ENCODE results near the gene ZNF830. TPM values are rescaled to one million over a fixed set of nuclear protein-coding genes. Genes with fewer than 3 reads are reported as not detected.

ZNF830 gene
- 10.3 TPM for total RNA-seq

GRCh38 chr17:34961093-34961911 is at the start of gene ZNF830, which contains the start of gene CCT6B:
Gene ZNF830, plus strand, starts transcription at chr17:34961540. Its CDS starts 27 bp downstream, at chr17:34961567.
Gene CCT6B, minus strand, starts transcription at chr17:34961460. Its CDS starts 67 bp downstream, at chr17:34961393.

GRCh38 chr17:34980353-34980680 is 19.0 kb downstream of the ZNF830 start, which contains the start of gene LIG3:
Gene LIG3, plus strand, starts transcription at chr17:34980512. Its CDS starts 2,494 bp downstream, at chr17:34983006.

Other genes starting within 250 kb of the ZNF830 start
- gene CCT6B, start 80 bp upstream of the ZNF830 start, total RNA-seq: 2.3 TPM
- gene LIG3, start 19.0 kb downstream of the ZNF830 start, total RNA-seq: 63.4 TPM
- gene RFFL, start 102.2 kb downstream of the ZNF830 start, total RNA-seq: 19.0 TPM
- 12.1 TPM for gene RAD51D, start 158.3 kb downstream of the ZNF830 start, total RNA-seq
- gene FNDC8, start 160.1 kb downstream of the ZNF830 start, total RNA-seq: not detected
- 15.7 TPM for gene NLE1, start 180.8 kb downstream of the ZNF830 start, total RNA-seq
- gene UNC45B, start 186.3 kb downstream of the ZNF830 start, total RNA-seq: 32.2 TPM
- gene SLC35G3, start 232.9 kb downstream of the ZNF830 start, total RNA-seq: not detected